GM12872 (cell line): ENCODE results near the gene SERINC5.

Experiments
- TF ChIP-seq, protein P1 (sequence below): IDR thresholded peaks from 3 replicates; pipeline ENCODE4 v1.5.1; 2011; ENCODE audit warnings: low read depth, mild to moderate bottlenecking, low read length, moderate library complexity; ENCODE audit not compliant: insufficient read depth

Gene SERINC5

DNA sequence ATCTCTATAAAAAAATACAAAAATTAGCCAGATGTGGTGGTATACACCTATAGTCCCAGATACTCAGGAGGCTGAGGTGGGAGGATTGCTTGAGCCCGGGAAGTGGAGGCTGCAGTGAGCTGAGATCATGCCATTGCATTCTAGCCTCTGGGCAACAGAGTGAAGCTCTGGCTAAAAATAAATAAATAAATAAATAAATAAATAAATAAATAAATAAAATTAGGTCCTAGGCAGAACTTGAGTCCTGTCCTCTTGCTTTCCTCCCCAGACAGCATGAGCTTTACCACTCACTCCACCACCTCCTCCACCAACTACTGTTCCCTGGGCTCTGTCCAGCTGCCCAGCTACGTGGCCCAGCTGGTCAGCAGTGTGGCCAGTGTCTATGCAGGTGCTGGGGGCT is 32.3 kb upstream of the SERINC5 start:
- TF ChIP-seq, protein P1, sequence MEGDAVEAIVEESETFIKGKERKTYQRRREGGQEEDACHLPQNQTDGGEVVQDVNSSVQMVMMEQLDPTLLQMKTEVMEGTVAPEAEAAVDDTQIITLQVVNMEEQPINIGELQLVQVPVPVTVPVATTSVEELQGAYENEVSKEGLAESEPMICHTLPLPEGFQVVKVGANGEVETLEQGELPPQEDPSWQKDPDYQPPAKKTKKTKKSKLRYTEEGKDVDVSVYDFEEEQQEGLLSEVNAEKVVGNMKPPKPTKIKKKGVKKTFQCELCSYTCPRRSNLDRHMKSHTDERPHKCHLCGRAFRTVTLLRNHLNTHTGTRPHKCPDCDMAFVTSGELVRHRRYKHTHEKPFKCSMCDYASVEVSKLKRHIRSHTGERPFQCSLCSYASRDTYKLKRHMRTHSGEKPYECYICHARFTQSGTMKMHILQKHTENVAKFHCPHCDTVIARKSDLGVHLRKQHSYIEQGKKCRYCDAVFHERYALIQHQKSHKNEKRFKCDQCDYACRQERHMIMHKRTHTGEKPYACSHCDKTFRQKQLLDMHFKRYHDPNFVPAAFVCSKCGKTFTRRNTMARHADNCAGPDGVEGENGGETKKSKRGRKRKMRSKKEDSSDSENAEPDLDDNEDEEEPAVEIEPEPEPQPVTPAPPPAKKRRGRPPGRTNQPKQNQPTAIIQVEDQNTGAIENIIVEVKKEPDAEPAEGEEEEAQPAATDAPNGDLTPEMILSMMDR, result no peak

DNA sequence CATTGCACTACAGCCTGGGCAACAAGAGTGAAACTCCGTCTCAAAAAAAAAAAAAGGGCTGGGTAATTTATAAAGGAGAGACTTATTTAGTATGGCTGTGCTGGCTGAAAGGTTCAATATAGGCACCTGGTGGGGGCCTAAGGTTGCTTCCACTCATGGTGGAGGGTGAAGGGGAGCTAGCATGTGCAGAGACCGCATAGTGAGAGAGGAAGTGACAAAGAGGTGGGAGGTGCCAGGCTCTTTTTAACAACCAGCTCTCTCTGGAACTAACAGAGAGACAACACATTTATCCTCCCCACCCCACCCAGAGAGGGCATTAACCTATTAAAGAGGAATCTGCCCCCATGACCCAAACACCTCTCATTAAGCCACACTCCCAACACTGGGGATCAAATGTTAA is 28.9 kb upstream of the SERINC5 start:
- TF ChIP-seq, protein P1, result no peak

DNA sequence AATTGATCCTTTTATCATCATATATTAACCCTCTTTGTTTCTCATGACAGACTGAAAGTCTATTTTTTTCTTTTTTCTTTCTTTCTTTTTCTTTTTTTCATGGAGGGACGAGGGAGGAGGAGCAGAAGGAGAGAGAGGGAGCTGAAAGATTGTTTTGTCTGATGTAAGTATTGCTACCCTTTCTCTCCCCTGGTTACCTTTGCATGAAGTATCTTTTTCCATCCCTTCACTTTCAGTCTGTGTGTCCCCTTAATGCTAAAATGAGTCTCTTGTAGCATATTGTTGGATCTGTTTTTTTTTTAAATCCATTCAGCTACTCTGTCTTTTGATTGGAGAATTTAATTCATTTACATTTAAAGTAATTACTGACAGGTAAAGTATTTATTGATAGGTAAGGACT is 27.5 kb upstream of the SERINC5 start:
- TF ChIP-seq, protein P1, result no peak

DNA sequence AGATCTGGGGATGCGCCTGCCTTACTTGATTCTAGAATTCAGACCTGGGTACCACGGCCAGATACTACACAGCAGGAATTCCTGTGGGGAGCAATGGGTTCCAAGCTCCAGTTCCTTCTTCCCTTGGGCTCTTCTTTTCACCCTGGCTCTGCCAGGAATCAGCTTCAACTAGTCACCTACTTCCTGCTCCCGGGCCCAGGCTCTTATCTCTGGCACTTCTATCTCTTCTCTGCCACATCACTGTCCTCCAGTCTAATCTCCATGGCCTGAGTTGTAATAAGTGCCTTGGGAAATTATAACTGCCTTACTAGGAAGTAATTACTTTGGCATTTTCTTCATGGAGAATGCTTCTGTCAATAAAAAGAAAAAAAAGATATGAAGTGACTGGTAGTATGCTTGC is 26.2 kb upstream of the SERINC5 start:
- TF ChIP-seq, protein P1, result no peak

DNA sequence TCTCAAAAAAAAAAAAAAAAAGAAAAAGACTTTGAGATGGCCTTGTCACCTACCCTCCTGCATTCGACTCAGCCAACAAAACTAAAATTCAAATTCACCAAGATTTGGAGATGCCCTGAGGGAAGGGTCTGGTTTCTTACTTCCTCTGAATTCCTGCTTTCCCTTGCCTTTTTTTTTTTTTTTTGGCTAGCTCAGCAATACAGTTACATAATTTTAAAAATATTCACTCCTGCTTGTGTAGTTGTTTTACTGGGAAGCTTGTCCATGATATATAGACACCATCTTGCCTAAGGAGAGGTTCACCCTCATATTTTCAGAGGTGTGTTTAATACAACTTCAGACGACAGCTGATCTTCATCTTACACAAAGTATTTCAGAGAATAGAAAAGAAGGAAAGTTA is 21.3 kb upstream of the SERINC5 start:
- TF ChIP-seq, protein P1, result no peak

DNA sequence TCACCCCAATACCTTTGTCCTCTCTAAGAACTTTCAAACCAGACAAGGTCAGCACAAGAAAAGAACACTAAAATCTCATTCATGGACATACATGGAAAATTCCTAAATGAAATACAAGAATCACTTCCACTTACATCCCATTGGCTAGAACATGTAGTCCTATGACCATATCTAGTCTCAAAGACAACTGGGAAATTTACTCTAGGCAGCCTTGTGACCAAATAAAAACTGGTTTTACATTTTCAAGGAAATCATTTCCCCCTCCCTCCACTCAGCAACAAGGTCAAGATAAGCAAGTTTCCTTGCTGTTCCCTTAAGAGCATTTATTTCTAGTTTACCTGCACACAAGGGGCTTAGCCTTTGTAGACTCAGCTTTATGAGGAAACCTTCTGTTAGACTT is 20.3 kb upstream of the SERINC5 start:
- TF ChIP-seq, protein P1, result no peak

DNA sequence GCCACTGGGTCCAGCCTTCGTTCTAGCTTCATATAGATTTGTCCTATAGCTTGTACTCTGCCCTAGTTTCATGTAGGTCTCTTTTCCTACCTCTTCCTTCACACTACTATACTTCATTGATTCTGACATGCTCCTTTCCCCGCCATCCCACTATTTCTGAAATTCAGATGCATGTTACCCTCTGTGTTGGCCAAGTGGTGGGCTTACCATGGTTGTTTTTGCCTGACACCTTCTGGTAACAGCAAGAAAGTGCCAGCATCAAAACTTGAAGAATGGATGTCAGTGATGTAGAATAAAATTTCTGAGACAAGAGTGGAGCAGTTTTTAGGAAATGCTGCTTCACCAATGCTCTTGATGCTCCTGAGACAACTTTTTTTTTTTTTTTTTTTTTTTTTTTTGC is 19.5 kb upstream of the SERINC5 start:
- TF ChIP-seq, protein P1, result peak; percentile 44; the same call in 1 of the 3 replicates

DNA sequence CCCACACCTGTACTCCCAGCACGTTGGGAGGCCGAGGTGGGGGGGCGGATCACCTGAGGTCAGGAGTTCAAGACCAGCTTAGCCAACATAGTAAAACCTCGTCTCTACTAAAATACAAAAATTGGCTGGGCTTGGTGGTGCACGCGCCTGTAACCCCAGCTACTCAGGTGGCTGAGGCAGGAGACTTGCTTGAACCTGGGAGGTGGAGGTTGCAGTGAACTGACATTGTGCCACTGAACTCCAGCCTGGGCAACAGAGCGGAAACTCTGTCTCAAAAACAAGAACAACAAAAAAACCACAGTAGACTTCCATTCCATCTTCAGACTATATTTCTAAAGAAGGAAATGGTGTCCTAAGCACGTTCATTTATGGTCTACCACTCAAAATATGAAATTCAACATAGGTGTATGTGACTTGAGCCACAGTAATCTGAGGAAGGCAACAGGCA is 14.2 kb upstream of the SERINC5 start:
- TF ChIP-seq, protein P1, result no peak
